GM18858 (cell line): ENCODE data around the gene ARHGAP45.

Source experiments
- ATAC-seq: cut with Tn5 transposase; IDR thresholded peaks from one replicate; pipeline ENCODE4 v1.9.1; 2021; ENCODE audit not compliant: unreplicated experiment

ARHGAP45 gene

GRCh38 chr19:1103132-1103707 is 36.3 kb downstream of the ARHGAP45 start:
- no peak for ATAC-seq

- ATAC-seq = peak; percentile 54
Observed at GRCh38 chr19:1103708-1104310, 36.8 kb downstream of the ARHGAP45 start, which contains the start of gene GPX4. GPX4 (plus strand) TSS chr19:1103994; CDS start chr19:1104044, 50 bp downstream.

- no peak for ATAC-seq
Observed at GRCh38 chr19:1104311-1105007, 37.5 kb downstream of the ARHGAP45 start.

- no peak for ATAC-seq
Observed at GRCh38 chr19:1105008-1105872, 38.3 kb downstream of the ARHGAP45 start.

- ATAC-seq = no peak
Observed at GRCh38 chr19:1105873-1106840, 39.2 kb downstream of the ARHGAP45 start.

- no peak for ATAC-seq
Observed at GRCh38 chr19:1106841-1107660, 40.1 kb downstream of the ARHGAP45 start.

- no peak for ATAC-seq
Observed at GRCh38 chr19:1107661-1108261, 40.8 kb downstream of the ARHGAP45 start.

- no peak for ATAC-seq
Observed at GRCh38 chr19:1108291-1109031, 41.5 kb downstream of the ARHGAP45 start.

- ATAC-seq = no peak
Observed at GRCh38 chr19:1109032-1109551, 42.1 kb downstream of the ARHGAP45 start.

- ATAC-seq = no peak
Observed at GRCh38 chr19:1109697-1110671, 43.0 kb downstream of the ARHGAP45 start.

GRCh38 chr19:1110809-1111640 is 44.1 kb downstream of the ARHGAP45 start:
- no peak for ATAC-seq

- ATAC-seq = no peak
Observed at GRCh38 chr19:1111641-1112267, 44.8 kb downstream of the ARHGAP45 start.

GRCh38 chr19:1112268-1113029 is 45.5 kb downstream of the ARHGAP45 start:
- ATAC-seq = no peak

GRCh38 chr19:1113030-1113985 is 46.3 kb downstream of the ARHGAP45 start:
- no peak for ATAC-seq
